ENCODE measurements around the gene DLGAP4. TPM values are rescaled to one million over a fixed set of nuclear protein-coding genes. Genes with fewer than 3 reads are reported as not detected.
A peak's percentile ranks its signal among the peaks of the same experiment; 100 is the strongest.

Gene DLGAP4
- total and polyA plus RNA-seq, 5 experiments from 2014 or later = 9.3 to 35.0 (median 16.6) TPM

DNA sequence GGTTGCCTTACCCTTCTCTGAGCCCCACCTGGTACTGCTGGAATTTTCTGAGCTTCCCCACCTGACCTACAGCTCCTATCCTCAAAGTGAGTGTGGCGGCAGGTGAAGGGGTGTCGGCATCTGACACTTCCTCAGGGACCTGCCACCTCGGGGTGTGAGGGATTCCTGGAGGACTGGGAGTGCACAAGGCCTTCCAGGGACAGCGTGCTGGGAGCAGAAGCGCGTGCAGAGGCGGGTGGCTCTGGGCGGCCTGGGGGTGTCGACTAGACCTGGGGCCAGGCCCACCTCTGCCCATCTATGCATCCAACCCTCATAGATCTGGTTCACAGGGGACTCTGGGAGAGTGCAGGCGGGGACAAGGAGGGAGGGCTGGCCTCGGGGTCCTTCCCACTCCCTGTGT lies 7.8 kb downstream of the DLGAP4 start:
- Mint-ChIP-seq H3K9me3 (peaks cover 0 to 2% (median 0%) of the 10 kb centered on the region in 9 donors), H3K4me1 (peaks cover 0 to 5% (median 0%) of the 10 kb centered on the region in 4 donors), H3K27ac (no peak overlapping the region), H3K4me3 (no peak overlapping the region), H3K36me3 (peaks cover 0 to 4% (median 0%) of the 10 kb centered on the region in 3 donors), H3K27me3 (peaks cover 22 to 64% (median 48%) of the 10 kb centered on the region in 5 donors)
- POLR2A ChIA-PET = no interaction called here
- DNase-seq = no peak
- ATAC-seq = no peak

GRCh38 chr20:36314734-36315544 lies 8.8 kb downstream of the DLGAP4 start:
- POLR2A ChIA-PET = no interaction called here
- DNase-seq (no peak), ATAC-seq (no peak)
- Mint-ChIP-seq H3K36me3 (no peaks in the 10 kb centered on the region), H3K27me3 (peaks cover 13 to 54% (median 38%) of the 10 kb centered on the region in 5 donors), H3K9me3 (no peaks in the 10 kb centered on the region), H3K4me1 (peaks cover 0 to 5% (median 0%) of the 10 kb centered on the region in 4 donors), H3K27ac (no peak overlapping the region), H3K4me3 (no peak overlapping the region)

DNA sequence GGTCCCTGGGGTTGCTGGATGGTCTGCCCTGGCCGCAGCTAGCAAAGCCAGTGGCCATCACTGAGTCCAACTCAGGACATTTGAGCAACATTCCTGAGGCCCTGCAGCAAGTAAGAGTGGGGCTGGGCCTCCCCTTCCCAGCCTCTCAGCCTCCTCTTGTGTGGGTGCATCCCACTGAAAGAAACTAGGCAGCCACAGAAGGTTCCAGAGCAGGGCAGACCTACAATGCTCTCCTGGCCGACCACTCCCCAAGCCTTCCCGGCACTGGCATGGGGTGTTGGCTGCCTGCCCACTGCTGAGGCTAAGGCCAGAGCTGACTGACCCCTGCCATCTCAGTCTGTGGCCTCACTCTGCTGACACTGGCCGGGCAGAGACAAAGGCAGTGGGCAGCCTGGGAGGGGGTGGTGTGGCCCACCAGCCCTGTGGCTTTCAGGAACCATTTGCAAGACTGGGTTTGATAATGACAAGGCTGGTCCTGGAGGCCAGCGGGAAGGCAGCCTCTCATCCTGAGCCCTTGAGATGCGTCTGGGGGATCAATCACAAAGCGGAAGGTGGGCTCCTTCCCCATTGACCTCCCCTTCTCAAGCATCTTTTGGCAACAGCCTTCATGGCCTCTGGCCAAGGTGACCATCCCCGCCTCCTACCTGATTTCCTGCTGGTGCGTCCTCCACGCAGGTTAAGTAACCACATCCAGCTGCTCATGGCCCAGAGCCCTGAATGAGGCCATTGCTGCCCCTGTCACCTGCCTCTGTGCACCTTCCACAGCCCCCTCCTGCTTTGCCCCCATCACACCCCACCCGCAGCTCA lies 9.6 kb downstream of the DLGAP4 start:
- Mint-ChIP-seq H3K27me3 (peaks cover 9 to 50% (median 31%) of the 10 kb centered on the region in 5 donors), H3K36me3 (no peaks in the 10 kb centered on the region), H3K4me1 (peaks cover 0 to 5% (median 0%) of the 10 kb centered on the region in 4 donors), H3K27ac (no peak overlapping the region), H3K4me3 (no peak overlapping the region), H3K9me3 (no peaks in the 10 kb centered on the region)
- ATAC-seq (no peak), DNase-seq (no peak)
- POLR2A ChIA-PET = no interaction called here

DNA sequence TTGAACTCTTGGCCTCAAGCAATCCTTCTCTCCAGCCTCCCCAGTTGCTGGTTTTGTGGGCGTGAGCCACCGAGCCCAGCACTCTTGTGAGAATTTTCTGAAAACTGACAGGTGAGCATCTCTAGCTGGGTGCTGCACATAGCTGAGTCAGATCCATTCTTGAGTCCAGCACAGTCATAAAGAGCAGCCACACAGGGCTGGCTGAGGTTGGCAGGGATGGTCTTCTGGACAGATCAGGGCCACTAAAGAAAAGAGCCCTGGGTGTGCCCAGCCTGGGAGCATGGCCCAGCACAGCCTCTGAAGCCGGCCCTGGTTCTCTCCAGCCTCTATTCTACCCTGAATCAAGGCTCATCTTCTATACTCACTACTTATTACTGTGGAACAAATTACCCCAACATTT lies 11.5 kb downstream of the DLGAP4 start:
- no peak for ATAC-seq
- Mint-ChIP-seq H3K27me3 (peaks cover 1 to 47% (median 16%) of the 10 kb centered on the region in 5 donors), H3K4me1 (peaks cover 0 to 5% (median 0%) of the 10 kb centered on the region in 4 donors), H3K27ac (peak overlapping the region in 1 of 10 donors; percentile 90), H3K4me3 (no peak overlapping the region), H3K36me3 (no peaks in the 10 kb centered on the region), H3K9me3 (no peaks in the 10 kb centered on the region)
- DNase-seq = no peak
- POLR2A ChIA-PET = interaction anchor here (0.6 kb wide), 1 partner anchor 53 kb away, joined by 4 read pairs; no protein-coding TSS in a partner anchor

- Mint-ChIP-seq H3K4me3 (no peak overlapping the region), H3K36me3 (no peaks in the 10 kb centered on the region), H3K27ac (no peak overlapping the region), H3K27me3 (peaks cover 2 to 43% (median 12%) of the 10 kb centered on the region in 5 donors), H3K9me3 (no peaks in the 10 kb centered on the region), H3K4me1 (peaks cover 0 to 5% (median 0%) of the 10 kb centered on the region in 4 donors)
- DNase-seq = no peak
- POLR2A ChIA-PET = no interaction called here
- no peak for ATAC-seq
Measured at GRCh38 chr20:36318166-36318565, 12.0 kb downstream of the DLGAP4 start.

GRCh38 chr20:36319356-36320260 lies 13.5 kb downstream of the DLGAP4 start:
- H3K4me1 Mint-ChIP-seq = peaks cover 0 to 4% (median 0%) of the 10 kb centered on the region in 4 donors
- H3K36me3 Mint-ChIP-seq = peaks cover 0 to 6% (median 0%) of the 10 kb centered on the region in 3 donors
- DNase-seq (peak in 1 of 10 donors; percentile 61), ATAC-seq (no peak)
- no peak overlapping the region for H3K27ac Mint-ChIP-seq
- no peak overlapping the region for H3K4me3 Mint-ChIP-seq
- POLR2A ChIA-PET = no interaction called here
- peaks cover 1 to 9% (median 4%) of the 10 kb centered on the region in 9 donors for H3K9me3 Mint-ChIP-seq
- H3K27me3 Mint-ChIP-seq = peaks cover 4 to 28% (median 13%) of the 10 kb centered on the region in 5 donors

- peak in 1 of 10 donors; percentile 45 for DNase-seq
- POLR2A ChIA-PET = no interaction called here
- Mint-ChIP-seq H3K36me3 (peaks cover 0 to 13% (median 1%) of the 10 kb centered on the region in 3 donors), H3K9me3 (peaks cover 6 to 17% (median 12%) of the 10 kb centered on the region in 9 donors), H3K27ac (peak overlapping the region in 1 of 10 donors; percentile 75), H3K27me3 (peaks cover 4 to 21% (median 12%) of the 10 kb centered on the region in 5 donors), H3K4me1 (no peaks in the 10 kb centered on the region), H3K4me3 (no peak overlapping the region)
- no peak for ATAC-seq
Measured at GRCh38 chr20:36320261-36320897, 14.2 kb downstream of the DLGAP4 start.

DNA sequence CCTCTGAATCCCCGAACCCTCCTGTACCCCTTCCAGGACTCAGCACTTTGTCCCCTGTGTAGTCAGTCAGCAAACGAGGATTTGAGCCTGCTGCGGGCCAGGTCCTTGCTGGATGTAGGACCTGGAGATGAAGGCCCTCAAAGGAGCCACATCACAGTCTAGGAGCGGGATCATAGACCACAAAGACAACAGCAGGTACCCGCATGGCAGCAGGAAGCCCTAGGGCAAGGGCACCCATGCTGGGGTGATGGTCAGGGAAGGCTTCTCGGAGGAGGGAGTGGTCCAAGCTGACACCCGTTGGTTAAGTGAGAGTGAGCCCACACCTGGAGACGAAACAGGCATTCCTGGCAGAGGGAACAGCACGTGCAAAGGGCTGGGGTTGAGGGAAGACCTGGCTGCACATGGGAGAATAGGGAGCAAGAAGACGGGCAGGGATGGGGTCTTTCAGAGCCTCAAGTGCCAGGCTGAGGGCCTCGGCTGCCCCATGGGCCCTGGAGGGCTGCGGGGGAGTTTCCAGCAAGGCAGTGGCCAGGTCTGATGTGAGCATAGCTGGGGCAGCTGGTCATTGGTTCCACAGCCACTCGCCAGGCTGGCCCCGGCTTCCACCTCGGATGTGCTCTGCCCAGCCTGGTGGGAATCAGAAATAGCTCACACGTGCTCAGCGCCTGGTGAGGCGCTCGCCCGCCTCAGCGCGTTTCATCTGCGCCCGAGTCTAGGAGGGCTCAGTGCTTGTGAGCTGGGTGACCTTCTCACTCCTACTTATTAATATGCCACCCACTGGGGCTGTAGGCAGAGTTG lies 15.0 kb downstream of the DLGAP4 start:
- H3K27me3 Mint-ChIP-seq = peaks cover 4 to 20% (median 12%) of the 10 kb centered on the region in 5 donors
- DNase-seq = peak in 1 of 10 donors; percentile 23
- H3K27ac Mint-ChIP-seq = peak overlapping the region in 1 of 10 donors; percentile 75
- no peak for ATAC-seq
- peaks cover 7 to 22% (median 15%) of the 10 kb centered on the region in 9 donors for H3K9me3 Mint-ChIP-seq
- POLR2A ChIA-PET = no interaction called here
- H3K4me1 Mint-ChIP-seq = no peaks in the 10 kb centered on the region
- H3K4me3 Mint-ChIP-seq = no peak overlapping the region
- H3K36me3 Mint-ChIP-seq = peaks cover 0 to 17% (median 1%) of the 10 kb centered on the region in 3 donors

GRCh38 chr20:36322131-36322530 lies 16.0 kb downstream of the DLGAP4 start:
- H3K27me3 Mint-ChIP-seq = peaks cover 3 to 20% (median 12%) of the 10 kb centered on the region in 5 donors
- H3K36me3 Mint-ChIP-seq = peaks cover 0 to 20% (median 1%) of the 10 kb centered on the region in 3 donors
- ATAC-seq = no peak
- no peaks in the 10 kb centered on the region for H3K4me1 Mint-ChIP-seq
- POLR2A ChIA-PET = no interaction called here
- H3K4me3 Mint-ChIP-seq = no peak overlapping the region
- H3K9me3 Mint-ChIP-seq = peaks cover 10 to 29% (median 20%) of the 10 kb centered on the region in 9 donors
- peak overlapping the region in 1 of 10 donors; percentile 46 for H3K27ac Mint-ChIP-seq
- DNase-seq = peak in 1 of 10 donors; percentile 6

GRCh38 chr20:36330091-36330490 lies 24.0 kb downstream of the DLGAP4 start:
- Mint-ChIP-seq H3K27ac (no peak overlapping the region), H3K36me3 (peaks cover 0 to 10% (median 2%) of the 10 kb centered on the region in 3 donors), H3K4me3 (no peak overlapping the region), H3K9me3 (peaks cover 4 to 18% (median 12%) of the 10 kb centered on the region in 9 donors), H3K27me3 (peaks cover 16 to 40% (median 34%) of the 10 kb centered on the region in 5 donors), H3K4me1 (no peaks in the 10 kb centered on the region)
- POLR2A ChIA-PET = no interaction called here
- peak in 1 of 10 donors; percentile 41 for DNase-seq
- ATAC-seq = no peak

DNA sequence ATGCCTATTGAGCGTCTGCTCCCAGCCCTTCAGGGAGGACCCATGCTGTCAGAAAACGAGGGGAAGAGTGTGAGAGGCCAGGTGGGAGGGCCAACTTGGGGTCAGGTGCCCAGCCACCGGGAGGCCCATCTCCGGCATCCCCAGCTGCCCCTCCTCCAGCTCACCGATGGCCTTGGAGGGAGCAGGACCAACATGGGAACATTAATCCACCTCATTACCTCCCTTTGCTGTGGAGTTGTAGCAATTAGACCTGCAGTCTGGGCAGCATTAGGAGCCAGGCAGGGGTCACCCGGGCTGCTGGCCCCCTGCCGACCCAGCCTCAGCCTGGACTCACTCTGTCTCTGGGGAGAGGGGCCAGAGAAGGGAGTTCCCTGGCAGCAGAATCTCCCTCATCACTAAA lies 25.1 kb downstream of the DLGAP4 start:
- H3K4me1 Mint-ChIP-seq = no peaks in the 10 kb centered on the region
- peaks cover 0 to 8% (median 4%) of the 10 kb centered on the region in 9 donors for H3K9me3 Mint-ChIP-seq
- no peak overlapping the region for H3K27ac Mint-ChIP-seq
- no peak overlapping the region for H3K4me3 Mint-ChIP-seq
- peaks cover 0 to 2% (median 2%) of the 10 kb centered on the region in 3 donors for H3K36me3 Mint-ChIP-seq
- POLR2A ChIA-PET = no interaction called here
- DNase-seq = no peak
- no peak for ATAC-seq
- H3K27me3 Mint-ChIP-seq = peaks cover 21 to 51% (median 45%) of the 10 kb centered on the region in 5 donors
